ENCODE results near the gene NOTCH1.
A peak's percentile ranks its signal among the peaks of the same experiment; 100 is the strongest.

The NOTCH1 gene

DNA sequence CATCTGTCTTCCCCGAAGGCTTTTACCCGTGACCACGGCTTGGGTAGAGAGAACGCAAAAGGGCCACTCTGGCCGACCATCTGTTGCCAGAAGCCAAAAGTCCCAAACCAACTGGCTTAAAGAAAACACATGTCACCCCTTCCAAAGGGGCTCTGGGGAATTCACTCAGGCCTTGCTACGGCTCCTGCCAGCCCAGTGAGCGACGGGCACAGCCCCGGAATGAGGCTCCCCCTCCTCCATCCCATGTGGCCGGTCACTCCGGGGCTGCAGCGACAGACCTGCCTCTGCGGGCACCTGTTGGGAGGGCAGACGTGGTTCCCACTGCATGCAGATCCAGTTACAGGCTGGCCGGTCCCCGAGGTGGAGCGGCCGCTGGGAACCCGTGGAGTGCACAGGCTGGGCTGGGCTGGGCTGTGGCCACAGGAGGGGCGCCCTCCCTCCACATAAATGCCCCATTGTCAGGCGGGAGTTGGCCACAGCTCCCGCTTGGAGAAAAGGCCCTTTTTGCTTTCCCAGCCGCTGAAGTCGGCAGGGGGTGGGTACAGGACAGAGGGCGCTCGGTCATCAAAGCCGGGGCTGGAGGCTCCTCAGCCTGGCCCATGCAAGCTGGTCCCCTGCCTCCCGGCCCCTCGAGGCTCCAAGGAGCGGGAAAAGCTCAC is 19.9 kb downstream of the NOTCH1 start:
- peak overlapping the region in 2 of 3 experiments; percentile 29 to 55 for H3K4me3 Mint-ChIP-seq

DNA sequence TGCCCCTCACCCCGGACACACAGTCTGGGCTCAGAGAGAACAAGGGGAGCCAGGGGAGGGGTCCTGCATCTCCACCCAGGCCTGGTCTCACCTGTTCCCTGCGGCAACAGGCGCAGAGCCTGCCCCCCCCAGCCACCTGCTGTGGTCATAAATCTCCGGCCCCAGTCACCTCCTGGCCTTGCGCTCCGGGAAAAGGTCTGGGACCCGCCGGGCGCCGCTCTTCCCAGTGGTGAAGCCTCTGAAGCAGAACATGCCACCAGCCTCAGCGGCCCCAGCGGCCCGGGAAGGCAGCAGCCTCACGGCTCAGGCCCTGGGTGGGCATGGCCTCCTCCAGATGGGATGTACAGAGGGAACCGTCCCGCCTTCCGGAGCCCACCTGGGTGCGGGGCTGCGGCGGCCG is 20.6 kb downstream of the NOTCH1 start:
- peaks cover 2% of the 10 kb centered on the region for H3K36me3 Mint-ChIP-seq (ENCODE audit: low read depth)
- H3K4me1 Mint-ChIP-seq = peaks cover 19% of the 10 kb centered on the region
- peak overlapping the region in 1 of 3 experiments; percentile 38 for H3K27ac Mint-ChIP-seq
- TF ChIP-seq, protein P1, sequence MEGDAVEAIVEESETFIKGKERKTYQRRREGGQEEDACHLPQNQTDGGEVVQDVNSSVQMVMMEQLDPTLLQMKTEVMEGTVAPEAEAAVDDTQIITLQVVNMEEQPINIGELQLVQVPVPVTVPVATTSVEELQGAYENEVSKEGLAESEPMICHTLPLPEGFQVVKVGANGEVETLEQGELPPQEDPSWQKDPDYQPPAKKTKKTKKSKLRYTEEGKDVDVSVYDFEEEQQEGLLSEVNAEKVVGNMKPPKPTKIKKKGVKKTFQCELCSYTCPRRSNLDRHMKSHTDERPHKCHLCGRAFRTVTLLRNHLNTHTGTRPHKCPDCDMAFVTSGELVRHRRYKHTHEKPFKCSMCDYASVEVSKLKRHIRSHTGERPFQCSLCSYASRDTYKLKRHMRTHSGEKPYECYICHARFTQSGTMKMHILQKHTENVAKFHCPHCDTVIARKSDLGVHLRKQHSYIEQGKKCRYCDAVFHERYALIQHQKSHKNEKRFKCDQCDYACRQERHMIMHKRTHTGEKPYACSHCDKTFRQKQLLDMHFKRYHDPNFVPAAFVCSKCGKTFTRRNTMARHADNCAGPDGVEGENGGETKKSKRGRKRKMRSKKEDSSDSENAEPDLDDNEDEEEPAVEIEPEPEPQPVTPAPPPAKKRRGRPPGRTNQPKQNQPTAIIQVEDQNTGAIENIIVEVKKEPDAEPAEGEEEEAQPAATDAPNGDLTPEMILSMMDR (IDR thresholded peaks at IDR 0.05; ENCODE audit: unreplicated experiment in 3 of 3) = no peak
- H3K9me3 Mint-ChIP-seq = no peaks in the 10 kb centered on the region
- no peaks in the 10 kb centered on the region for H3K27me3 Mint-ChIP-seq (ENCODE audit: low read depth)
- no peak overlapping the region for H3K4me3 Mint-ChIP-seq

More for the DNA sequence above, 19.9 kb downstream of the NOTCH1 start:
- peaks cover 27% of the 10 kb centered on the region for H3K4me1 Mint-ChIP-seq
- H3K27ac Mint-ChIP-seq = peak overlapping the region; percentile 69 to 86 (median 71)
- no peaks in the 10 kb centered on the region for H3K27me3 Mint-ChIP-seq (ENCODE audit: low read depth)
- H3K36me3 Mint-ChIP-seq (ENCODE audit: low read depth) = no peaks in the 10 kb centered on the region
- TF ChIP-seq, protein P1 (IDR thresholded peaks at IDR 0.05; ENCODE audit: unreplicated experiment in 3 of 3) = no peak
- H3K9me3 Mint-ChIP-seq = no peaks in the 10 kb centered on the region

DNA sequence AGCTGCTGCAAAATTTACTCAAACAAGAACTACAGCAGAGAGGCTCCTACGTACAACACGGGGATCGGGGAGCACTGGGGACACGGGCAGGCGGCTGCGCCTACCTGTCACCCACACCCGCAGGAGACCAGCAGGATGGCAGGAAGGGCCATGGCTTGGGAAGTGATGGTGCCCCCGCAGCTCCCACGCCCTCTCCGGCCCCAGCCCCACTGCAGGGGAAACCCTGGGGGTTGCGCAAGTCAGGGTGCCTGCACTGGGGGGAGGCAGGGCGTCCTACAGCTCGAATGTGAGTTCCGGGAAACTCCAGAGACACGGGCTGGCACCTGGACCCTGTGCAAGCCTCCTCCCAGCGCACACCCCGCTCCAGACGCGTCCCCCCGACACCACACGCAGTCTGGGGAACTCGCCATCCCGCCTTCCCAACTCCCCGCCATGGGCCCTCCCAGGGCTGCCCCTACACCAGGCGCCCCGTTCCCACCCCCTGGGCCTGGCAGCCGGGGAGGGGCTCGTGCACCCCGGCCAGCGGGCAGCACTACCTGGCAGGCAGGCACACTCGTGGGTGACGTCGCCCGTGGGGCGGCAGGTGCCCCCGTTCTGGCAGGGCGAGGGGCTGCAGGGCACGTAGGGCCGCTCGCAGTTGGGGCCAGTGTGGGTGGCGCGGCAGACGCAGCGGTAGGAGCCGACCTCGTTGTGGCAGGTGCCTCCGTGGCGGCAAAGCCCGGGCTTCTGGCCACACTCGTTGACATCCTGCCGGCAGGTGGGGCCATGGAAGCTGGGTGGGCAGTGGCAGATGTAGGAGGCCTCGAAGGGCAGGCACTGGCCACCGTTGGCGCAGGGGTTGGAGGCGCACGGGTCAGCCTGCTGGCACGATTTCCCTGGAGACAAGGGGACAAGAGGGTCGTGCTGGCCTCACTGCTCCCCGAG is 23.3 kb downstream of the NOTCH1 start:
- no peak overlapping the region for H3K27ac Mint-ChIP-seq
- H3K27me3 Mint-ChIP-seq (ENCODE audit: low read depth) = no peaks in the 10 kb centered on the region
- H3K9me3 Mint-ChIP-seq = no peaks in the 10 kb centered on the region
- TF ChIP-seq, protein P1 (IDR thresholded peaks at IDR 0.05; ENCODE audit: unreplicated experiment in 3 of 3) = no peak
- peaks cover 11% of the 10 kb centered on the region for H3K36me3 Mint-ChIP-seq (ENCODE audit: low read depth)
- no peak overlapping the region for H3K4me3 Mint-ChIP-seq
- H3K4me1 Mint-ChIP-seq = peaks cover 12% of the 10 kb centered on the region

DNA sequence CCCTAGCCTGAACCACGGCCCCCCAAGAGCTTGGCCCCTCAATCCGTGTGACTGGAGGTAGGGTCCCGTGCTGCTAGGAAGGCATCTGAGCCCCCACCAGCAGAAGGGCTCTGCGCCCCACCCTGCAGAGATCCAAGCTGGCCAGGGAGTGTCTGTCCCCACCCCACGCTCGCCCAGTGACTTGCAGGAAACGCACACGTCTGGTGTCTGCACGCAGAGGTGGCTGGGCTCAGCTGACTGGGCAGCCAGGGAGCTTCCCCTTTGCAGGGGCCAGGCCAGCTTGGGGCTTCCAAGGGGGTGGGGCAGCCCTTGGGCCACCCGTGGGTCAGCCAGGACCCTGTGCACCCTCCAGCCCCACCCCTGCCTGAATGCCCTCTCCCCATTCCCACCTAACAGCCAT is 24.3 kb downstream of the NOTCH1 start:
- H3K27me3 Mint-ChIP-seq (ENCODE audit: low read depth) = no peaks in the 10 kb centered on the region
- H3K36me3 Mint-ChIP-seq (ENCODE audit: low read depth) = peaks cover 12% of the 10 kb centered on the region
- H3K4me1 Mint-ChIP-seq = peaks cover 11% of the 10 kb centered on the region
- no peak overlapping the region for H3K4me3 Mint-ChIP-seq
- peak overlapping the region in 1 of 3 experiments; percentile 41 for H3K27ac Mint-ChIP-seq
- no peaks in the 10 kb centered on the region for H3K9me3 Mint-ChIP-seq
- TF ChIP-seq, protein P1 (IDR thresholded peaks at IDR 0.05; ENCODE audit: unreplicated experiment in 3 of 3) = no peak

DNA sequence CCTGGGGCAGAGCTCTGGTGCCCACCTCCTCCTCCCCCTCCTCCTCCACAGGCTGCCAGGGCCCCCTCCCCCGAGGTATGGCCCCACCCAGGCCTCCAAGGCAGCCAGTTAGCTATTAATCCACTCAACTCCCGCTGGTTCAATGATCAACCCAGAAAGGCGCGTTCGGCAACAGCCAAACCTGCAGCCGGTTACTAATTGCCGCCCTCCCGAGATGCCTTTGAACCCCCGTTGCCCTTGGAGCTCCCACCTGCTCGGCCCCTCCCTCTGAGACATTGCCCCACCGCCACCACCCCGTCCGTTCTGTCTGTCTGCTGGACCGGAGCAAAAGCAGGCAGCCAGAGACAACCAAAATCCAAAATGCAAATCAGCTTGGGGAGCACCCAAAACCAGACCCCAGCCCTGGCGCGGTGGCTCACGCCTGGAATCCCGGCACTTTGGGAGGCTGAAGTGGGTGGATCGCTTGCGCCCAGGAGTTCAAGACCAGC is 25.8 kb downstream of the NOTCH1 start:
- TF ChIP-seq, protein P1 (IDR thresholded peaks at IDR 0.05; ENCODE audit: unreplicated experiment in 3 of 3) = no peak
- Mint-ChIP-seq H3K36me3 (ENCODE audit: low read depth) (peaks cover 12% of the 10 kb centered on the region), H3K27ac (peak overlapping the region; percentile 71 to 93 (median 90)), H3K4me1 (no peaks in the 10 kb centered on the region), H3K4me3 (peak overlapping the region in 2 of 3 experiments; percentile 11 to 46), H3K27me3 (ENCODE audit: low read depth) (no peaks in the 10 kb centered on the region), H3K9me3 (no peaks in the 10 kb centered on the region)

All from nephron (organoid).